Stimulated activated effector memory CD8-positive, alpha-beta T cell treated with anti-CD3 and anti-CD28 coated beads, Interleukin-12 subunit alpha, Interleukin-12 subunit beta, amount 100 ng/mL, for 72 hours (primary cell): ENCODE data around the gene DEPDC4.
A peak's percentile ranks its signal among the peaks of the same experiment; 100 is the strongest.

Experiments
- ATAC-seq: fragments of 150-1000 bp; cut with Tn5 transposase; 2 replicates; pipeline ENCODE4 v1.10.0; 2021
- DNase-seq, 2 donors: peaks; one replicate each; pipeline ENCODE4 v3.0.0; 2021 to 2022; ENCODE audit warnings: low spot score in 2 of 2
- H3K27ac Mint-ChIP-seq: one replicate; pipeline ENCODE4 v1.8.0; 2022; ENCODE audit warnings: mild to moderate bottlenecking, mixed read lengths
- H3K36me3 Mint-ChIP-seq: one replicate; pipeline ENCODE4 v1.8.0; 2022; ENCODE audit warnings: mild to moderate bottlenecking, mixed read lengths
- H3K4me1 Mint-ChIP-seq: one replicate; pipeline ENCODE4 v1.8.0; 2022; ENCODE audit warnings: mixed read lengths
- H3K4me3 Mint-ChIP-seq: one replicate; pipeline ENCODE4 v1.8.0; 2022; ENCODE audit warnings: mild to moderate bottlenecking, mixed read lengths
- H3K9me3 Mint-ChIP-seq: one replicate; pipeline ENCODE4 v1.8.0; 2022; ENCODE audit warnings: mixed read lengths

Gene DEPDC4

GRCh38 chr12:100208834-100209233 lies 58.0 kb downstream of the DEPDC4 start:
- Mint-ChIP-seq H3K36me3 (peaks cover 97% of the 10 kb centered on the region), H3K4me1 (no peaks in the 10 kb centered on the region), H3K27ac (no peak overlapping the region), H3K4me3 (no peak overlapping the region), H3K9me3 (no peaks in the 10 kb centered on the region)
- ATAC-seq (no peak), DNase-seq (peak in 1 of 2 donors; percentile 15)

GRCh38 chr12:100207311-100207710 lies 59.6 kb downstream of the DEPDC4 start:
- peaks cover 11% of the 10 kb centered on the region for H3K4me1 Mint-ChIP-seq
- H3K4me3 Mint-ChIP-seq, result no peak overlapping the region
- DNase-seq (no peak), ATAC-seq (no peak)
- peaks cover 92% of the 10 kb centered on the region for H3K36me3 Mint-ChIP-seq
- no peaks in the 10 kb centered on the region for H3K9me3 Mint-ChIP-seq
- H3K27ac Mint-ChIP-seq, result no peak overlapping the region

GRCh38 chr12:100201604-100202423 lies 65.1 kb downstream of the DEPDC4 start:
- DNase-seq (no peak), ATAC-seq (no peak)
- peak overlapping the region; percentile 95 for H3K4me3 Mint-ChIP-seq
- no peaks in the 10 kb centered on the region for H3K9me3 Mint-ChIP-seq
- peaks cover 56% of the 10 kb centered on the region for H3K36me3 Mint-ChIP-seq
- H3K27ac Mint-ChIP-seq, result peak overlapping the region; percentile 98
- peaks cover 35% of the 10 kb centered on the region for H3K4me1 Mint-ChIP-seq

GRCh38 chr12:100200463-100201181 lies 66.3 kb downstream of the DEPDC4 start, which contains the start of gene ACTR6:
ACTR6 (plus strand) TSS chr12:100200815; CDS start chr12:100200852, 37 bp downstream.
- Mint-ChIP-seq H3K4me1 (peaks cover 35% of the 10 kb centered on the region), H3K4me3 (peak within 1 kb of the TSS; percentile 95), H3K27ac (peak within 1 kb of the TSS; percentile 98), H3K9me3 (no peaks in the 10 kb centered on the region), H3K36me3 (peaks cover 45% of the 10 kb centered on the region)
- ATAC-seq (peak; percentile 92), DNase-seq (peak; percentile 83 to 98)

GRCh38 chr12:100199347-100200149 lies 67.3 kb downstream of the DEPDC4 start:
- peak; percentile 64 to 90 for DNase-seq

GRCh38 chr12:100199023-100199346 lies 67.9 kb downstream of the DEPDC4 start:
- DNase-seq (no peak), ATAC-seq (no peak)
- peaks cover 28% of the 10 kb centered on the region for H3K36me3 Mint-ChIP-seq
- H3K4me1 Mint-ChIP-seq, result peaks cover 40% of the 10 kb centered on the region
- peak overlapping the region; percentile 98 for H3K27ac Mint-ChIP-seq
- H3K9me3 Mint-ChIP-seq, result no peaks in the 10 kb centered on the region
- peak overlapping the region; percentile 95 for H3K4me3 Mint-ChIP-seq

More at GRCh38 chr12:100199347-100200149, 67.3 kb downstream of the DEPDC4 start:
- ATAC-seq, result peak; percentile 82
- Mint-ChIP-seq H3K4me1 (peaks cover 36% of the 10 kb centered on the region), H3K9me3 (no peaks in the 10 kb centered on the region), H3K36me3 (peaks cover 34% of the 10 kb centered on the region), H3K4me3 (peak overlapping the region; percentile 95), H3K27ac (peak overlapping the region; percentile 98)

- H3K4me3 Mint-ChIP-seq, result no peak overlapping the region
- H3K27ac Mint-ChIP-seq, result no peak overlapping the region
- peaks cover 18% of the 10 kb centered on the region for H3K36me3 Mint-ChIP-seq
- ATAC-seq, result no peak
- no peaks in the 10 kb centered on the region for H3K9me3 Mint-ChIP-seq
- peaks cover 31% of the 10 kb centered on the region for H3K4me1 Mint-ChIP-seq
- DNase-seq, result no peak
These were observed 69.4 kb downstream of the DEPDC4 start for GRCh38 chr12:100197486-100197885.

- Mint-ChIP-seq H3K27ac (no peak overlapping the region), H3K36me3 (peaks cover 11% of the 10 kb centered on the region), H3K4me1 (peaks cover 22% of the 10 kb centered on the region), H3K9me3 (no peaks in the 10 kb centered on the region), H3K4me3 (no peak overlapping the region)
- DNase-seq, result no peak
- ATAC-seq, result no peak
These were observed 73.8 kb downstream of the DEPDC4 start for GRCh38 chr12:100193085-100193484.
